ENCODE results near the gene AKR1E2. TPM values are rescaled to one million over a fixed set of nuclear protein-coding genes. Genes with fewer than 3 reads are reported as not detected.

The AKR1E2 gene
- total and polyA plus RNA-seq, 3 donors from 2014 or later, result 37.0 to 79.6 (median 53.0) TPM

- TF ChIP-seq CTCF (IDR thresholded peaks at IDR 0.05) (no peak), POLR2A (IDR thresholded peaks at IDR 0.05) (no peak)
- H3K27me3 ChIP-seq, result no peaks in the 10 kb centered on the region
- no peaks in the 10 kb centered on the region for H3K36me3 ChIP-seq (ENCODE audit: low read depth, missing control alignments)
- WGBS, 2 donors, result 81 to 86% methylated on average over 4 of the region's 4 CpGs
- peaks cover 4% of the 10 kb centered on the region for H3K4me1 ChIP-seq
- no peak overlapping the region for H3K27ac ChIP-seq
- no peak overlapping the region for H3K4me3 ChIP-seq
- no peaks in the 10 kb centered on the region for H3K9me3 ChIP-seq
- intact Hi-C loops (cut with DNase I; ENCODE audit: low total_unique reads), result no loop called here
- DNase-seq, result no peak
Measured at GRCh38 chr10:4816966-4817365, 9.0 kb upstream of the AKR1E2 start.

- WGBS, 2 donors, result 86 to 94% methylated on average over 2 of the region's 2 CpGs
- H3K4me1 ChIP-seq, result peaks cover 4% of the 10 kb centered on the region
- no peaks in the 10 kb centered on the region for H3K36me3 ChIP-seq (ENCODE audit: low read depth, missing control alignments)
- no peak for TF ChIP-seq CTCF (IDR thresholded peaks at IDR 0.05)
- TF ChIP-seq POLR2A (IDR thresholded peaks at IDR 0.05), result no peak
- intact Hi-C loops (cut with DNase I; ENCODE audit: low total_unique reads), result no loop called here
- H3K4me3 ChIP-seq, result no peak overlapping the region
- H3K9me3 ChIP-seq, result no peaks in the 10 kb centered on the region
- no peak for DNase-seq
- H3K27ac ChIP-seq, result no peak overlapping the region
- H3K27me3 ChIP-seq, result no peaks in the 10 kb centered on the region
Measured at GRCh38 chr10:4819067-4819466, 6.9 kb upstream of the AKR1E2 start.

GRCh38 chr10:4819707-4820106 lies 6.3 kb upstream of the AKR1E2 start:
- intact Hi-C loops (cut with DNase I; ENCODE audit: low total_unique reads), result no loop called here
- Histone ChIP-seq H3K4me1 (peaks cover 4% of the 10 kb centered on the region), H3K36me3 (ENCODE audit: low read depth, missing control alignments) (no peaks in the 10 kb centered on the region), H3K9me3 (no peaks in the 10 kb centered on the region), H3K27me3 (no peaks in the 10 kb centered on the region), H3K4me3 (no peak overlapping the region), H3K27ac (no peak overlapping the region)
- WGBS, 2 donors, result 81 to 85% methylated on average over 7 of the region's 7 CpGs
- DNase-seq, result no peak
- TF ChIP-seq POLR2A (IDR thresholded peaks at IDR 0.05) (no peak), CTCF (IDR thresholded peaks at IDR 0.05) (no peak)

GRCh38 chr10:4820804-4821401 lies 5.1 kb upstream of the AKR1E2 start:
- Histone ChIP-seq H3K36me3 (ENCODE audit: low read depth, missing control alignments) (no peaks in the 10 kb centered on the region), H3K27me3 (no peaks in the 10 kb centered on the region), H3K27ac (no peak overlapping the region), H3K9me3 (no peaks in the 10 kb centered on the region), H3K4me1 (no peaks in the 10 kb centered on the region), H3K4me3 (no peak overlapping the region)
- no peak for DNase-seq
- TF ChIP-seq CTCF (IDR thresholded peaks at IDR 0.05), result no peak
- intact Hi-C loops (cut with DNase I; ENCODE audit: low total_unique reads), result no loop called here
- 40 to 46% methylated on average over 8 of the region's 8 CpGs for WGBS, 2 donors

GRCh38 chr10:4822208-4822607 lies 3.8 kb upstream of the AKR1E2 start:
- Histone ChIP-seq H3K9me3 (no peaks in the 10 kb centered on the region), H3K4me3 (no peak overlapping the region), H3K27me3 (no peaks in the 10 kb centered on the region), H3K36me3 (ENCODE audit: low read depth, missing control alignments) (no peaks in the 10 kb centered on the region), H3K4me1 (peaks cover 6% of the 10 kb centered on the region), H3K27ac (no peak overlapping the region)
- TF ChIP-seq POLR2A (IDR thresholded peaks at IDR 0.05) (no peak), CTCF (IDR thresholded peaks at IDR 0.05) (no peak)
- no peak for DNase-seq
- 65 to 70% methylated on average over 5 of the region's 5 CpGs for WGBS, 2 donors
- intact Hi-C loops (cut with DNase I; ENCODE audit: low total_unique reads), result no loop called here

All from testis (tissue), 3 donors.